ENCODE data around the gene NDN.

DNA sequence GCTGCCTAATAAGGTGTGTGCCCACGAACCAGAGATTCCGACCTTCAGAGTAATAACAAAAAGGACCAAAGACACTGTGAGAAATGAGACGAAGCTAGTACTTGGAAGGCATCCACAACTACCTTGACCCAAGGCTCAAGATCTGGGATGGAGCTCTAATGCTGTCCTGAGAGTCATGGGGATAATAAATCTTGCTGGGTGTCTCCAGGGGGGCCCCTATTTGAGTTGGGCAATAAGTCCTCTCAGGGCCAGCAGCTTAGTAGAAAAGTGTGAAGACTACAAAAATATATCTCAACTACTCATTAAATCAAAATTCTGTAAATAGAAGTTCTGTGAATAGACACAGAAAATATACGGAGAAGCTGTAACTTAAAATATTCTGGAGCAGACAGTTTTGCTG lies 2.9 kb upstream of the NDN start:
- TF ChIP-seq, protein P1, sequence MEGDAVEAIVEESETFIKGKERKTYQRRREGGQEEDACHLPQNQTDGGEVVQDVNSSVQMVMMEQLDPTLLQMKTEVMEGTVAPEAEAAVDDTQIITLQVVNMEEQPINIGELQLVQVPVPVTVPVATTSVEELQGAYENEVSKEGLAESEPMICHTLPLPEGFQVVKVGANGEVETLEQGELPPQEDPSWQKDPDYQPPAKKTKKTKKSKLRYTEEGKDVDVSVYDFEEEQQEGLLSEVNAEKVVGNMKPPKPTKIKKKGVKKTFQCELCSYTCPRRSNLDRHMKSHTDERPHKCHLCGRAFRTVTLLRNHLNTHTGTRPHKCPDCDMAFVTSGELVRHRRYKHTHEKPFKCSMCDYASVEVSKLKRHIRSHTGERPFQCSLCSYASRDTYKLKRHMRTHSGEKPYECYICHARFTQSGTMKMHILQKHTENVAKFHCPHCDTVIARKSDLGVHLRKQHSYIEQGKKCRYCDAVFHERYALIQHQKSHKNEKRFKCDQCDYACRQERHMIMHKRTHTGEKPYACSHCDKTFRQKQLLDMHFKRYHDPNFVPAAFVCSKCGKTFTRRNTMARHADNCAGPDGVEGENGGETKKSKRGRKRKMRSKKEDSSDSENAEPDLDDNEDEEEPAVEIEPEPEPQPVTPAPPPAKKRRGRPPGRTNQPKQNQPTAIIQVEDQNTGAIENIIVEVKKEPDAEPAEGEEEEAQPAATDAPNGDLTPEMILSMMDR (IDR thresholded peaks at IDR 0.05): no peak
- no peak for TF ChIP-seq POLR2AphosphoS5 (IDR thresholded peaks at IDR 0.05)

Data from breast epithelium (tissue), 3 donors.